Stimulated activated CD4-positive, alpha-beta T cell treated with anti-CD3 and anti-CD28 coated beads, Interleukin-4, amount 100 ng/mL, for 4 hours (primary cell): ENCODE measurements around the gene GABARAPL1.

Experiments used
- DNase-seq, 2 experiments: peaks; one replicate each; pipeline ENCODE4 v3.0.0-alpha.2; 2020

The GABARAPL1 gene

GRCh38 chr12:10235761-10236631 lies 23.3 kb downstream of the GABARAPL1 start:
- DNase-seq: peak; percentile 25 to 40

GRCh38 chr12:10236720-10237119 lies 24.0 kb downstream of the GABARAPL1 start:
- DNase-seq: no peak

GRCh38 chr12:10238526-10238925 lies 25.8 kb downstream of the GABARAPL1 start:
- no peak for DNase-seq

- DNase-seq: no peak
Observed at GRCh38 chr12:10241290-10241689, 28.6 kb downstream of the GABARAPL1 start.

GRCh38 chr12:10241727-10242126 lies 29.1 kb downstream of the GABARAPL1 start:
- DNase-seq: no peak

GRCh38 chr12:10242539-10242938 lies 29.9 kb downstream of the GABARAPL1 start:
- DNase-seq: no peak

- no peak for DNase-seq
Observed at GRCh38 chr12:10243818-10244520, 31.3 kb downstream of the GABARAPL1 start.

GRCh38 chr12:10247436-10248058 lies 34.9 kb downstream of the GABARAPL1 start:
- no peak for DNase-seq

- DNase-seq: no peak
Observed at GRCh38 chr12:10249690-10250455, 37.2 kb downstream of the GABARAPL1 start.

- DNase-seq: no peak
Observed at GRCh38 chr12:10251669-10252068, 39.0 kb downstream of the GABARAPL1 start.

- DNase-seq: no peak
Observed at GRCh38 chr12:10252201-10252600, 39.5 kb downstream of the GABARAPL1 start.

GRCh38 chr12:10256064-10256463 lies 43.4 kb downstream of the GABARAPL1 start:
- DNase-seq: no peak

- DNase-seq: no peak
Observed at GRCh38 chr12:10260927-10261326, 48.2 kb downstream of the GABARAPL1 start.

- DNase-seq: no peak
Observed at GRCh38 chr12:10268037-10268436, 55.4 kb downstream of the GABARAPL1 start.

- DNase-seq: no peak
Observed at GRCh38 chr12:10272467-10272866, 59.8 kb downstream of the GABARAPL1 start.
